Measurements from ENCODE around the gene NLGN1. TPM values are rescaled to one million over a fixed set of nuclear protein-coding genes. Genes with fewer than 3 reads are reported as not detected.

Gene NLGN1
- polyA plus RNA-seq, 2 of the 4 experiments (the other 2 are of a cell fraction), result not detected

DNA sequence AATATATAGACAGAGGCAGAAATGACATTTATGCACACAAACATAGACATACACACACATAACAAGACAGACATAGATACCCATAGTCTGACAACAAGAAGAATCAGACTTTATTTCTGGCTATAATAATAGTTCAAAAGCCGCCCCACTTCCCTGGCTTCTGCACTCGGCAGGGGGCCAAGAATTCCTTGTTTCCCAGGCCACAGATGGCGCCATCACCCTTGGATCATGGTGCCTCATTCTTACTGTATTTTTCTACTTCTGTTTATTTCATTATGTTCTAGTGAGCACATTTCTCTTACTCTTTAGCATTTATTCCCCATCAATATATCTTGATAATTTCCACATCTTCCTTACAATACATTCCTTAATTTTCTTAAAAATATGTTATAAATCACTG is 387.5 kb downstream of the NLGN1 start:
- Histone ChIP-seq H3K9me3 (no peaks in the 10 kb centered on the region), H3K4me1 (no peaks in the 10 kb centered on the region), H3K4me3 (no peak overlapping the region), H3K4me2 (no peak overlapping the region), H3K27ac (no peak overlapping the region)
- TF ChIP-seq TFCP2L1 (CRISPR knock-in tag; IDR thresholded peaks at IDR 0.05) (no peak), MAZ (IDR thresholded peaks at IDR 0.05; ENCODE audit: borderline replicate concordance, low read depth, low read length) (no peak), FOSL2 (IDR thresholded peaks at IDR 0.05) (no peak), FOSL2 (CRISPR knock-in tag; IDR thresholded peaks at IDR 0.05) (no peak), SREBF2 (IDR thresholded peaks at IDR 0.05) (no peak), BHLHE40 (IDR thresholded peaks at IDR 0.05; ENCODE audit: low read depth, low read length) (no peak), HOXB5 (CRISPR knock-in tag; IDR thresholded peaks at IDR 0.05) (no peak), ZNF302 (CRISPR knock-in tag; IDR thresholded peaks at IDR 0.05) (no peak)
- TF ChIP-seq, protein P1, sequence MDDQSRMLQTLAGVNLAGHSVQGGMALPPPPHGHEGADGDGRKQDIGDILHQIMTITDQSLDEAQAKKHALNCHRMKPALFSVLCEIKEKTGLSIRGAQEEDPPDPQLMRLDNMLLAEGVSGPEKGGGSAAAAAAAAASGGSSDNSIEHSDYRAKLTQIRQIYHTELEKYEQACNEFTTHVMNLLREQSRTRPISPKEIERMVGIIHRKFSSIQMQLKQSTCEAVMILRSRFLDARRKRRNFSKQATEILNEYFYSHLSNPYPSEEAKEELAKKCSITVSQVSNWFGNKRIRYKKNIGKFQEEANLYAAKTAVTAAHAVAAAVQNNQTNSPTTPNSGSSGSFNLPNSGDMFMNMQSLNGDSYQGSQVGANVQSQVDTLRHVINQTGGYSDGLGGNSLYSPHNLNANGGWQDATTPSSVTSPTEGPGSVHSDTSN (IDR thresholded peaks at IDR 0.05), result no peak
- no peak for DNase-seq (ENCODE audit: low read depth in 1 of 2, low spot score in 1 of 2)
- ChIA-PET CTCF (no interaction called here), POLR2A (no interaction called here)
- WGBS (ENCODE audit: missing lambda C conversion rate), result 29% methylated on average over 3 of the region's 3 CpGs
- no peak for ATAC-seq
- no peak for FAIRE-seq

DNA sequence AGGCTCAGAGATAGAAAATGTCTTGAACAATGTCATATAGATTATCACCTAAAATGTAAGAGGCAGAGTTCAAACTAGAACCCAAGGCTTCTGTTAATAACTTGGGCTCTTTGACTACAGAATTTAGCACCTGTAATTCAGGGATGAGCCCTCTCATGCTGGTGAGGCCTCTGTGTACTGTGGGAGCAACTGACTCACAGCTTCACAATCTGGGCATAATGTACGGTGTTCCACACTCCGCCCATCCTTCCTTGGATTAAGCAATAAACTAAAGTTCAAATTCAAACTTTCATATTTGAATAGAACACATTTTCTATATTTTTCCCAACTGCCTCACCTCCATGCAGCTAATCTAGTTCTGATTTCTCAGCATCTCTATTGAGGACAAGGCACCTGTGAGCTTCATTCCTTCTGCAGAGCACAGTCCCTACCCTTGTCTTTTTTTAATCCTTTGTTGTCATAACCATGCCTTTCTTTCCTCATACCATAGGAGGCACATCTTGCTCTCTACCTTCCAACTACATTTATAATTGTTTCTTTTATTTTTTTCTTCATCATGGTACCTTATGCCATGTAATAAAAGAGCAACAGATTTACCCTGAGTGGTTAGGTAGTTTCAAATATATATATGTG is 392.1 kb downstream of the NLGN1 start:
- ChIA-PET POLR2A (no interaction called here), CTCF (no interaction called here)
- Histone ChIP-seq H3K4me2 (no peak overlapping the region), H3K4me1 (no peaks in the 10 kb centered on the region), H3K4me3 (no peak overlapping the region), H3K9me3 (no peaks in the 10 kb centered on the region), H3K27ac (no peak overlapping the region)
- no peak for FAIRE-seq
- no peak for DNase-seq (ENCODE audit: low read depth in 1 of 2, low spot score in 1 of 2)
- no peak for TF ChIP-seq HEYL (CRISPR knock-in tag; IDR thresholded peaks at IDR 0.05)
- TF ChIP-seq, protein P2, sequence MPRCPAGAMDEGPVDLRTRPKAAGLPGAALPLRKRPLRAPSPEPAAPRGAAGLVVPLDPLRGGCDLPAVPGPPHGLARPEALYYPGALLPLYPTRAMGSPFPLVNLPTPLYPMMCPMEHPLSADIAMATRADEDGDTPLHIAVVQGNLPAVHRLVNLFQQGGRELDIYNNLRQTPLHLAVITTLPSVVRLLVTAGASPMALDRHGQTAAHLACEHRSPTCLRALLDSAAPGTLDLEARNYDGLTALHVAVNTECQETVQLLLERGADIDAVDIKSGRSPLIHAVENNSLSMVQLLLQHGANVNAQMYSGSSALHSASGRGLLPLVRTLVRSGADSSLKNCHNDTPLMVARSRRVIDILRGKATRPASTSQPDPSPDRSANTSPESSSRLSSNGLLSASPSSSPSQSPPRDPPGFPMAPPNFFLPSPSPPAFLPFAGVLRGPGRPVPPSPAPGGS (IDR thresholded peaks at IDR 0.05), result no peak
- TF ChIP-seq MAFK (IDR thresholded peaks at IDR 0.05; ENCODE audit: partially characterized antibody), result no peak
- no peak for TF ChIP-seq JUN (IDR thresholded peaks at IDR 0.05)
- TF ChIP-seq, protein P3, sequence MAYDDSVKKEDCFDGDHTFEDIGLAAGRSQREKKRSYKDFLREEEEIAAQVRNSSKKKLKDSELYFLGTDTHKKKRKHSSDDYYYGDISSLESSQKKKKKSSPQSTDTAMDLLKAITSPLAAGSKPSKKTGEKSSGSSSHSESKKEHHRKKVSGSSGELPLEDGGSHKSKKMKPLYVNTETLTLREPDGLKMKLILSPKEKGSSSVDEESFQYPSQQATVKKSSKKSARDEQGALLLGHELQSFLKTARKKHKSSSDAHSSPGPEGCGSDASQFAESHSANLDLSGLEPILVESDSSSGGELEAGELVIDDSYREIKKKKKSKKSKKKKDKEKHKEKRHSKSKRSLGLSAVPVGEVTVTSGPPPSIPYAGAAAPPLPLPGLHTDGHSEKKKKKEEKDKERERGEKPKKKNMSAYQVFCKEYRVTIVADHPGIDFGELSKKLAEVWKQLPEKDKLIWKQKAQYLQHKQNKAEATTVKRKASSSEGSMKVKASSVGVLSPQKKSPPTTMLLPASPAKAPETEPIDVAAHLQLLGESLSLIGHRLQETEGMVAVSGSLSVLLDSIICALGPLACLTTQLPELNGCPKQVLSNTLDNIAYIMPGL (CRISPR knock-in tag; IDR thresholded peaks at IDR 0.05; ENCODE audit: borderline replicate concordance), result no peak
- no peak for TF ChIP-seq ZNF302 (CRISPR knock-in tag; IDR thresholded peaks at IDR 0.05)
- TF ChIP-seq FOSB (CRISPR knock-in tag; IDR thresholded peaks at IDR 0.05), result no peak
- TF ChIP-seq CHD2 (IDR thresholded peaks at IDR 0.05; ENCODE audit: low read length, partially characterized antibody), result no peak
- TF ChIP-seq, protein P1 (IDR thresholded peaks at IDR 0.05), result no peak
- TF ChIP-seq ESRRA (IDR thresholded peaks at IDR 0.05; ENCODE audit: borderline replicate concordance, low read length), result no peak
- no peak for TF ChIP-seq SREBF2 (IDR thresholded peaks at IDR 0.05)
- TF ChIP-seq KDM5A (IDR thresholded peaks at IDR 0.05), result no peak
- 17% methylated on average over 2 of the region's 2 CpGs for WGBS (ENCODE audit: missing lambda C conversion rate)
- no peak for ATAC-seq

DNA sequence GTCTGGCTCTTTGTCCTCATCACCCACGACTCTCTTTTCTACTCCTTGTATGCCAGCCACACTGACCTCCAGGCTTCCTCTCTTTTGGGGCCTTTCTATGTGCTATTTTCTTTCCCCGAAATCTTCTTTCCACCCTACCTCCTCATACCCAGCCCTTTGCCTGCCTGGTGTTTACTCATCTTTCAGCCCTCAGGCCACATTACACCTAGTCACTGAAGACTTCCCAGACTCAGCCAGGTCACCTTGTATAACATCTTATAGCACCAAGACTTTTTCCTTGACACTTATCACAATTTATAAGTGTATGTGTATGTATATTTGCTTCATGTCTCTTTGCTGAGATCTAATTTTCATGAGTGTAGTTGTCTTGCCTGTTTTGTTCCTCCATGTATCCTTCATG is 396.4 kb downstream of the NLGN1 start:
- Histone ChIP-seq H3K4me3 (no peak overlapping the region), H3K27ac (no peak overlapping the region), H3K4me1 (no peaks in the 10 kb centered on the region), H3K4me2 (no peak overlapping the region), H3K9me3 (no peaks in the 10 kb centered on the region)
- TF ChIP-seq HDAC2 (IDR thresholded peaks at IDR 0.05), result no peak
- no peak for TF ChIP-seq TFCP2L1 (CRISPR knock-in tag; IDR thresholded peaks at IDR 0.05)
- TF ChIP-seq ZSCAN20 (CRISPR knock-in tag; IDR thresholded peaks at IDR 0.05), result no peak
- TF ChIP-seq POLR2A (IDR thresholded peaks at IDR 0.05; ENCODE audit: low read length), result no peak
- no peak for TF ChIP-seq ESRRA (IDR thresholded peaks at IDR 0.05; ENCODE audit: borderline replicate concordance, low read length)
- no peak for TF ChIP-seq RARB (CRISPR knock-in tag; IDR thresholded peaks at IDR 0.05)
- no peak for TF ChIP-seq CEBPB (IDR thresholded peaks at IDR 0.05)
- no peak for TF ChIP-seq MAZ (IDR thresholded peaks at IDR 0.05; ENCODE audit: borderline replicate concordance, low read depth, low read length)
- no peak for TF ChIP-seq GATA3 (IDR thresholded peaks at IDR 0.05; ENCODE audit: borderline replicate concordance)
- TF ChIP-seq HOXB13 (CRISPR knock-in tag; IDR thresholded peaks at IDR 0.05; ENCODE audit: low read depth), result no peak
- TF ChIP-seq FOSB (CRISPR knock-in tag; IDR thresholded peaks at IDR 0.05), result no peak
- no peak for TF ChIP-seq EHF (CRISPR knock-in tag; IDR thresholded peaks at IDR 0.05)
- TF ChIP-seq SMC3 (IDR thresholded peaks at IDR 0.05), result no peak
- DNase-seq (ENCODE audit: low read depth in 1 of 2, low spot score in 1 of 2), result no peak
- FAIRE-seq, result no peak
- POLR2A ChIA-PET, result no interaction called here
- 3% methylated on average over 2 of the region's 2 CpGs for WGBS (ENCODE audit: missing lambda C conversion rate)
- CTCF ChIA-PET, result no interaction called here
- no peak for ATAC-seq
